SK-N-MC (cell line): ENCODE results near the gene GNAQ.

Experiments used
- DNase-seq: peaks from one replicate; pipeline ENCODE4 v3.0.0-alpha.2; 2011; ENCODE audit warnings: low read depth, low spot score
- H3K27ac ChIP-seq: fragments of 200-600 bp; sonication (generic); 2 replicates; pipeline ENCODE4 v1.5.1; 2016; ENCODE audit warnings: mixed run types
- H3K36me3 ChIP-seq: fragments of 200-600 bp; sonication (generic); 2 replicates; pipeline ENCODE4 v1.6.1; 2017; ENCODE audit warnings: antibody characterized with exemption, low read length, mixed read lengths; ENCODE audit not compliant: insufficient read depth
- H3K4me3 ChIP-seq: fragments of 200-600 bp; sonication (generic); 2 replicates; pipeline ENCODE4 v1.5.1; 2016
- H3K9ac ChIP-seq: fragments of 200-600 bp; sonication (generic); 2 replicates; pipeline ENCODE4 v1.8.0; 2017; ENCODE audit warnings: mixed run types, mixed read lengths; ENCODE audit not compliant: insufficient read length
- H3K9me3 ChIP-seq: fragments of 200-600 bp; sonication (generic); 2 replicates; pipeline ENCODE4 v1.6.1; 2017; ENCODE audit warnings: low read depth, mild to moderate bottlenecking, antibody characterized with exemption, low read length, moderate library complexity, mixed read lengths
- EZH2 ChIP-seq: fragments of 200-600 bp; sonication (generic); IDR thresholded peaks from one replicate; pipeline ENCODE4 v1.6.1; 2017; ENCODE audit warnings: antibody characterized with exemption
- FOXP2 ChIP-seq: optimal IDR thresholded peaks from 2 replicates; pipeline ENCODE3; 2011; ENCODE audit warnings: mild to moderate bottlenecking, moderate library complexity; ENCODE audit not compliant: insufficient read depth; ENCODE audit errors: extremely low read length, control extremely low read depth
- POLR2AphosphoS5 ChIP-seq: IDR thresholded peaks from 2 replicates; pipeline ENCODE4 v1.6.1; 2012; ENCODE audit warnings: mild to moderate bottlenecking, low read depth, low read length, borderline replicate concordance

The GNAQ gene

GRCh38 chr9:77945798-77946197, 85.8 kb downstream of the GNAQ start:
- TF ChIP-seq FOXP2 (no peak), EZH2 (no peak), POLR2AphosphoS5 (no peak)
- Histone ChIP-seq H3K27ac (no peak overlapping the region), H3K9me3 (no peaks in the 10 kb centered on the region), H3K9ac (no peak overlapping the region), H3K4me3 (no peak overlapping the region), H3K36me3 (no peaks in the 10 kb centered on the region)
- no peak for DNase-seq

GRCh38 chr9:77944556-77945243, 86.9 kb downstream of the GNAQ start:
- Histone ChIP-seq H3K4me3 (no peak overlapping the region), H3K36me3 (no peaks in the 10 kb centered on the region), H3K9me3 (no peaks in the 10 kb centered on the region), H3K27ac (no peak overlapping the region), H3K9ac (no peak overlapping the region)
- TF ChIP-seq EZH2 (no peak), POLR2AphosphoS5 (no peak), FOXP2 (no peak)
- no peak for DNase-seq

GRCh38 chr9:77943057-77943456, 88.6 kb downstream of the GNAQ start:
- H3K9ac ChIP-seq = no peak overlapping the region
- no peaks in the 10 kb centered on the region for H3K9me3 ChIP-seq
- no peak overlapping the region for H3K4me3 ChIP-seq
- TF ChIP-seq POLR2AphosphoS5 (no peak), EZH2 (no peak), FOXP2 (no peak)
- DNase-seq = no peak
- 0 out of 2 replicates have a peak overlapping the region, but pooled peaks have one; percentile 30 for H3K27ac ChIP-seq
- peaks cover 4% of the 10 kb centered on the region; the same call in 1 of the 2 replicates for H3K36me3 ChIP-seq

GRCh38 chr9:77939149-77939668, 92.4 kb downstream of the GNAQ start:
- Histone ChIP-seq H3K9ac (no peak overlapping the region), H3K36me3 (peaks cover 4% of the 10 kb centered on the region; the same call in 1 of the 2 replicates), H3K9me3 (no peaks in the 10 kb centered on the region), H3K4me3 (no peak overlapping the region), H3K27ac (no peak overlapping the region)
- DNase-seq = no peak
- TF ChIP-seq EZH2 = no peak
- TF ChIP-seq POLR2AphosphoS5 = no peak
- TF ChIP-seq FOXP2 = no peak

- DNase-seq = no peak
- H3K27ac ChIP-seq = no peak overlapping the region
Measured at GRCh38 chr9:77938163-77938562, 93.4 kb downstream of the GNAQ start.

GRCh38 chr9:77935974-77936373, 95.6 kb downstream of the GNAQ start:
- Histone ChIP-seq H3K36me3 (peaks cover 4% of the 10 kb centered on the region; the same call in 1 of the 2 replicates), H3K4me3 (no peak overlapping the region), H3K27ac (no peak overlapping the region), H3K9ac (no peak overlapping the region), H3K9me3 (no peaks in the 10 kb centered on the region)
- TF ChIP-seq FOXP2 (no peak), EZH2 (no peak), POLR2AphosphoS5 (no peak)
- no peak for DNase-seq

More at GRCh38 chr9:77938163-77938562, 93.4 kb downstream of the GNAQ start:
- TF ChIP-seq EZH2 = no peak
- no peak for TF ChIP-seq FOXP2
- TF ChIP-seq POLR2AphosphoS5 = no peak
- no peaks in the 10 kb centered on the region for H3K9me3 ChIP-seq
- H3K9ac ChIP-seq = no peak overlapping the region
- peaks cover 4% of the 10 kb centered on the region; the same call in 1 of the 2 replicates for H3K36me3 ChIP-seq
- H3K4me3 ChIP-seq = no peak overlapping the region

- no peak for DNase-seq
- Histone ChIP-seq H3K9ac (no peak overlapping the region), H3K4me3 (no peak overlapping the region), H3K36me3 (peaks cover 4% of the 10 kb centered on the region; the same call in 1 of the 2 replicates), H3K27ac (no peak overlapping the region), H3K9me3 (no peaks in the 10 kb centered on the region)
- TF ChIP-seq FOXP2 = no peak
- no peak for TF ChIP-seq EZH2
- TF ChIP-seq POLR2AphosphoS5 = no peak
Measured at GRCh38 chr9:77935211-77935610, 96.4 kb downstream of the GNAQ start.

- DNase-seq = no peak
- TF ChIP-seq POLR2AphosphoS5 (no peak), EZH2 (no peak), FOXP2 (no peak)
- H3K4me3 ChIP-seq = no peak overlapping the region
- H3K9me3 ChIP-seq = no peaks in the 10 kb centered on the region
- H3K9ac ChIP-seq = no peak overlapping the region
- H3K36me3 ChIP-seq = peaks cover 2% of the 10 kb centered on the region; the same call in 1 of the 2 replicates
- no peak overlapping the region for H3K27ac ChIP-seq
Measured at GRCh38 chr9:77933976-77934375, 97.6 kb downstream of the GNAQ start.
